Epithelial cell of esophagus (primary cell): ENCODE measurements around the gene POLA2.
A peak's percentile ranks its signal among the peaks of the same experiment; 100 is the strongest.
"Not testable (repeated sequence)": the region's sequence is repeated elsewhere in the genome, so short reads cannot be mapped to it uniquely, and the experiment has no call there.

ENCODE experiments used
- DNase-seq: peaks from one replicate; pipeline ENCODE4 v3.0.0; 2010; ENCODE audit warnings: low read depth
- H3K4me3 ChIP-seq: 2 replicates; pipeline ENCODE4 v1.5.1; 2011; ENCODE audit warnings: mild to moderate bottlenecking, low read length, control low read depth
- CTCF ChIP-seq: IDR thresholded peaks from 2 replicates; pipeline ENCODE4 v1.5.1; 2011; ENCODE audit warnings: low read depth, mild to moderate bottlenecking, low read length, control low read depth, inconsistent platforms; ENCODE audit not compliant: insufficient read depth; ENCODE audit errors: missing control alignments

Gene POLA2

GRCh38 chr11:65260756-65261590, 789 bp upstream of the POLA2 start:
- peak overlapping the region; percentile 81 for H3K4me3 ChIP-seq
- DNase-seq, result no peak
- TF ChIP-seq CTCF, result no peak

GRCh38 chr11:65262381-65262680, 569 bp downstream of the POLA2 start:
- H3K4me3 ChIP-seq, result peak overlapping the region; percentile 77
- no peak for TF ChIP-seq CTCF
- no peak for DNase-seq

- TF ChIP-seq CTCF, result no peak
- no peak for DNase-seq
- peak overlapping the region; percentile 77 for H3K4me3 ChIP-seq
Measured at GRCh38 chr11:65262776-65263175, 1.0 kb downstream of the POLA2 start.

- not testable (repeated sequence) for DNase-seq, H3K4me3 ChIP-seq
Measured at GRCh38 chr11:65264747-65265146, 3.0 kb downstream of the POLA2 start.

- DNase-seq, result no peak
- no peak overlapping the region for H3K4me3 ChIP-seq
- TF ChIP-seq CTCF, result no peak
Measured at GRCh38 chr11:65266210-65266609, 4.4 kb downstream of the POLA2 start.

- no peak overlapping the region for H3K4me3 ChIP-seq
- TF ChIP-seq CTCF, result peak; percentile 81
Measured at GRCh38 chr11:65274735-65275682, 13.2 kb downstream of the POLA2 start.

GRCh38 chr11:65275906-65276305, 14.1 kb downstream of the POLA2 start:
- DNase-seq, result no peak
- no peak for TF ChIP-seq CTCF
- no peak overlapping the region for H3K4me3 ChIP-seq

More at GRCh38 chr11:65274735-65275682, 13.2 kb downstream of the POLA2 start:
- DNase-seq, result peak; percentile 75
